Measurements from ENCODE around the gene SIN3B. TPM values are rescaled to one million over a fixed set of nuclear protein-coding genes. Genes with fewer than 3 reads are reported as not detected.
"Not testable (repeated sequence)": the region's sequence is repeated elsewhere in the genome, so short reads cannot be mapped to it uniquely, and the experiment has no call there.

Gene SIN3B
- total RNA-seq, 4 donors from 2014 or later = 25.3 to 53.9 (median 36.1) TPM

DNA sequence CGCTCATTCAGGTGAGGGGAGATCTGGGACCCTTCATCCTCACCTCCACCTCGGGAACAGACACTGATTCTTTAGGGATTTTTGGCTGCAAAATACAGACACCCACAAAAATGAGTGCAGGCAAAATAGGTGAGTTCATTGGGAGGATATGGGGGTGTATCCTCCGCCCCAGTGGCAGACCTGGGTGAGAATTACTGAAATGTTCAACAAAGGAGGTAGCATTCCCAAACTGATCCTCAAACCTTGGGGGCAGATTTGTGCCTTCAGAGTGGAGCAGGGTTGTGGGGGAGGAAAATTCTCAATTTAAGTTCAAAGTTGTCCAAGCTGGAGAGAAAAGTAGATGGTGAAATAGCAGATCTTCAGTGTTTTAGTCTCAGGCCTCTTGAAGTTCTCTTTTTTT is 31.3 kb upstream of the SIN3B start:
- Histone ChIP-seq H3K4me1 (no peaks in the 10 kb centered on the region), H3K36me3 (no peaks in the 10 kb centered on the region), H3K27me3 (no peaks in the 10 kb centered on the region), H3K9me3 (no peaks in the 10 kb centered on the region), H3K27ac (replicated peaks in 1 of 4) (no peak overlapping the region), H3K4me3 (no peak overlapping the region)
- intact Hi-C loops (cut with DNase I) = loop anchor here (10.0 kb wide), 1 partner anchor 137 kb away; no protein-coding TSS in a partner anchor
- TF ChIP-seq POLR2A (IDR thresholded peaks at IDR 0.05; ENCODE audit: low read depth) (no peak), EP300 (IDR thresholded peaks at IDR 0.05) (no peak), POLR2AphosphoS5 (IDR thresholded peaks at IDR 0.05) (no peak)
- TF ChIP-seq, protein P1, sequence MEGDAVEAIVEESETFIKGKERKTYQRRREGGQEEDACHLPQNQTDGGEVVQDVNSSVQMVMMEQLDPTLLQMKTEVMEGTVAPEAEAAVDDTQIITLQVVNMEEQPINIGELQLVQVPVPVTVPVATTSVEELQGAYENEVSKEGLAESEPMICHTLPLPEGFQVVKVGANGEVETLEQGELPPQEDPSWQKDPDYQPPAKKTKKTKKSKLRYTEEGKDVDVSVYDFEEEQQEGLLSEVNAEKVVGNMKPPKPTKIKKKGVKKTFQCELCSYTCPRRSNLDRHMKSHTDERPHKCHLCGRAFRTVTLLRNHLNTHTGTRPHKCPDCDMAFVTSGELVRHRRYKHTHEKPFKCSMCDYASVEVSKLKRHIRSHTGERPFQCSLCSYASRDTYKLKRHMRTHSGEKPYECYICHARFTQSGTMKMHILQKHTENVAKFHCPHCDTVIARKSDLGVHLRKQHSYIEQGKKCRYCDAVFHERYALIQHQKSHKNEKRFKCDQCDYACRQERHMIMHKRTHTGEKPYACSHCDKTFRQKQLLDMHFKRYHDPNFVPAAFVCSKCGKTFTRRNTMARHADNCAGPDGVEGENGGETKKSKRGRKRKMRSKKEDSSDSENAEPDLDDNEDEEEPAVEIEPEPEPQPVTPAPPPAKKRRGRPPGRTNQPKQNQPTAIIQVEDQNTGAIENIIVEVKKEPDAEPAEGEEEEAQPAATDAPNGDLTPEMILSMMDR (IDR thresholded peaks at IDR 0.05) = no peak
- no peak for DNase-seq (ENCODE audit: extremely low spot score)
- WGBS = 95% methylated on average over 3 of the region's 3 CpGs

DNA sequence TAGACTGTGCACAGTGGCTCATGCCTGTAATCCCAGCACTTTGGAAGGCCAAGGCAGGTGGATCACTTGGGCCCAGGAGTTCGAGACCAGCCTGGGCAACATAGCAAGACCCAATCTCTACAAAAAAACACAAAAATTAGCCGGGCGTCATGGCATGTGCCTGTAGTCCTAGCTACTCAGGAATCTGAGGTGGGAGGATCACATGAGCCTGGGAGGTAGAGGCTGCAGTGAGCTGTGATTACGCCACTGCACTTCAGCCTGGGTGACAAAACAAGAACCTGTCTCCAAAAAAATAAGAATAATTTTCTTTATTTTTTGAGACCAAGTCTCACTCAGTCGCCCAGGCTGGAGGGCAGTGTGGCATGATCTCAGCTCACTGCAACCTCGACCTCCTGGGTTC is 30.9 kb upstream of the SIN3B start:
- not testable (repeated sequence) for H3K4me1 ChIP-seq; DNase-seq (ENCODE audit: extremely low spot score); H3K27ac ChIP-seq (replicated peaks in 1 of 4); H3K9me3 ChIP-seq; H3K36me3 ChIP-seq; H3K27me3 ChIP-seq; H3K4me3 ChIP-seq
- intact Hi-C loops (cut with DNase I) = loop anchor here (10.0 kb wide), 1 partner anchor 136 kb away; no protein-coding TSS in a partner anchor
- 95% methylated on average over 6 of the region's 6 CpGs for WGBS

DNA sequence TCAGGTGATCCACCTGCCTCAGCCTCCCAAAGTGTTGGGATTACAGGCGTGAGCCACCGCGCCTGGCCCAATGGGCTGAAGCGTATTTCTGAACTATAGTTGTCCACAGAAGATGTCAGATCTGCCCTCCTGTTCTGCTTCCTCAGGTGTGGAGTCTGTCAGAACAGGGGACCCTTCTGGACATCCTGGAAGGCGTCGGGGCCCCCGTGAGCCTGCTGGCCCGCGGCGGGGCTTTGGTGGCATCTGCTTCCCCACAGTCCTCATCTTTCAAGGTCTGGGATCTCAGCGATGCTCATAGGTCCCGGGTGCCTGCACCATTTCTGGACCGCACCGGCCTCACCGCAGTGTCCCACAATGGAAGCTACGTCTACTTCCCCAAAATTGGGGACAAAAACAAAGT is 29.5 kb upstream of the SIN3B start:
- intact Hi-C loops (cut with DNase I) = loop anchor here (10.0 kb wide), 1 partner anchor 135 kb away; no protein-coding TSS in a partner anchor
- TF ChIP-seq, protein P1 (IDR thresholded peaks at IDR 0.05) = no peak
- TF ChIP-seq POLR2A (IDR thresholded peaks at IDR 0.05; ENCODE audit: low read depth) = no peak
- TF ChIP-seq EP300 (IDR thresholded peaks at IDR 0.05) = no peak
- no peak for TF ChIP-seq POLR2AphosphoS5 (IDR thresholded peaks at IDR 0.05)
- Histone ChIP-seq H3K27me3 (no peaks in the 10 kb centered on the region), H3K4me3 (no peak overlapping the region), H3K36me3 (no peaks in the 10 kb centered on the region), H3K9me3 (no peaks in the 10 kb centered on the region), H3K27ac (replicated peaks in 1 of 4) (no peak overlapping the region), H3K4me1 (no peaks in the 10 kb centered on the region)
- no peak for DNase-seq (ENCODE audit: extremely low spot score)
- WGBS = 96% methylated on average over 4 of the region's 16 CpGs

DNA sequence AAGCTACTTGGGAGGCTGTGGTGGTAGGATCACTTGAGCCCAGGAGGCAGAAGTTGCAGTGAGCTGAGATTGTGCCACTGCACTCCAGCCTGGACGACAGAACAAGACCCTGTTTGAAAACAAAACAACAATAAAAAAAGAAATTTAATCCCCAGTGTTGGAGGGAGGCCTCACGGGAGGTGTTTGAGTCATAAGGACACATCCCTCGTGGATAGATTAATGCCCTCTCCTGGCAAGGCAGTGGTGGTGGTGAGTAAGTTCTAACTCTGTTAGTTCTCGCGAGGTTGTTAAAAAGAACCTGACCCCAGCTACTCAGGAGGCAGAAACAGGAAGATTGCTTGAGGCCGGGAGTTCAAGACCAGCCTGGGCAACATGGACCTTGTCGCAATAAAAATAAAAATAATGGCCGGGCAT is 27.6 kb upstream of the SIN3B start:
- 70% methylated on average over 8 of the region's 8 CpGs for WGBS
- Histone ChIP-seq H3K36me3 (no peaks in the 10 kb centered on the region), H3K9me3 (no peaks in the 10 kb centered on the region), H3K27ac (replicated peaks in 1 of 4) (no peak overlapping the region), H3K4me3 (no peak overlapping the region), H3K4me1 (no peaks in the 10 kb centered on the region), H3K27me3 (no peaks in the 10 kb centered on the region)
- intact Hi-C loops (cut with DNase I) = no loop called here
- TF ChIP-seq POLR2A (IDR thresholded peaks at IDR 0.05; ENCODE audit: low read depth) (no peak), EP300 (IDR thresholded peaks at IDR 0.05) (no peak), POLR2AphosphoS5 (IDR thresholded peaks at IDR 0.05) (no peak)
- TF ChIP-seq, protein P1 (IDR thresholded peaks at IDR 0.05) = no peak
- DNase-seq (ENCODE audit: extremely low spot score) = no peak

DNA sequence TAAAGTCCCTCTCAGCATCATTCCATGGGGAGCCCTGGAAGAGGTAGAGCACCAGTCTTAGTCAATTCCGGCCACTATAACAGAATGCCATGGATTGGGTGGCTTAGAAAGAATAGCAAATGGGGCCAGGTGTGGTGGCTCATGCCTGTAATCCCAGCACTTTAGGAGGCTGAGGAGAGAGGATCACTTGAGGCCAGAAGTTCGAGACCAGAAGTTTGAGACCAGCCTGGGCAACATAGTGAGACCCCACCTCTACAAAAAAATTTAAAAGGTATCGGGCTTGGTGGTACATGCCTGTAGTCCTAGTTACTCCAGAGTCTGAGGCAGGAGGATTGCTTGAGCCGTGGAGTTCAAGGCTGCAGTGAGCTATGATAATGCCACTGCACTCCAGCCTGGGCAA is 25.0 kb upstream of the SIN3B start:
- DNase-seq (ENCODE audit: extremely low spot score) = no peak
- Histone ChIP-seq H3K36me3 (no peaks in the 10 kb centered on the region), H3K27me3 (no peaks in the 10 kb centered on the region), H3K27ac (replicated peaks in 1 of 4) (no peak overlapping the region), H3K9me3 (no peaks in the 10 kb centered on the region), H3K4me3 (no peak overlapping the region), H3K4me1 (no peaks in the 10 kb centered on the region)
- intact Hi-C loops (cut with DNase I) = no loop called here
- WGBS = 73% methylated on average over 4 of the region's 4 CpGs
- TF ChIP-seq POLR2A (IDR thresholded peaks at IDR 0.05; ENCODE audit: low read depth) (no peak), POLR2AphosphoS5 (IDR thresholded peaks at IDR 0.05) (no peak), EP300 (IDR thresholded peaks at IDR 0.05) (no peak)
- TF ChIP-seq, protein P1 (IDR thresholded peaks at IDR 0.05) = no peak

All from esophagus muscularis mucosa (tissue), 4 donors.